Measurements from ENCODE around the gene POP5.

POP5 gene

GRCh38 chr12:120614848-120615247 lies 33.6 kb upstream of the POP5 start:
- no peak for TF ChIP-seq TCF12 (IDR thresholded peaks at IDR 0.05; ENCODE audit: low read depth)
- TF ChIP-seq FOXM1 (IDR thresholded peaks at IDR 0.05; ENCODE audit: borderline replicate concordance, low read depth), result no peak
- TF ChIP-seq YY1 (IDR thresholded peaks at IDR 0.05; ENCODE audit: low read depth), result no peak
- TF ChIP-seq CEBPB (IDR thresholded peaks at IDR 0.05), result no peak
- TF ChIP-seq REST (IDR thresholded peaks at IDR 0.05; ENCODE audit: low read depth), result no peak

GRCh38 chr12:120610560-120610959 lies 29.4 kb upstream of the POP5 start:
- TF ChIP-seq FOXM1 (IDR thresholded peaks at IDR 0.05; ENCODE audit: borderline replicate concordance, low read depth) (no peak), ZBTB7A (IDR thresholded peaks at IDR 0.05; ENCODE audit: low read depth) (no peak), EGR1 (IDR thresholded peaks at IDR 0.05) (no peak), CREB1 (IDR thresholded peaks at IDR 0.05; ENCODE audit: low read depth) (no peak), NFIC (IDR thresholded peaks at IDR 0.05) (no peak), TAF1 (IDR thresholded peaks at IDR 0.05; ENCODE audit: low read depth) (no peak), TCF12 (IDR thresholded peaks at IDR 0.05; ENCODE audit: low read depth) (no peak), YY1 (IDR thresholded peaks at IDR 0.05; ENCODE audit: low read depth) (no peak), RAD21 (IDR thresholded peaks at IDR 0.05; ENCODE audit: low read depth) (no peak), REST (IDR thresholded peaks at IDR 0.05; ENCODE audit: low read depth) (no peak), MAX (IDR thresholded peaks at IDR 0.05) (no peak), EP300 (IDR thresholded peaks at IDR 0.05; ENCODE audit: borderline replicate concordance) (no peak), USF1 (IDR thresholded peaks at IDR 0.05) (no peak)

- TF ChIP-seq YY1 (IDR thresholded peaks at IDR 0.05; ENCODE audit: low read depth) (no peak), EGR1 (IDR thresholded peaks at IDR 0.05) (no peak), CREB1 (IDR thresholded peaks at IDR 0.05; ENCODE audit: low read depth) (no peak), ZBTB7A (IDR thresholded peaks at IDR 0.05; ENCODE audit: low read depth) (no peak), TAF1 (IDR thresholded peaks at IDR 0.05; ENCODE audit: low read depth) (no peak), NFIC (IDR thresholded peaks at IDR 0.05) (no peak), TEAD4 (IDR thresholded peaks at IDR 0.05) (no peak), CEBPB (IDR thresholded peaks at IDR 0.05) (no peak), EP300 (IDR thresholded peaks at IDR 0.05; ENCODE audit: borderline replicate concordance) (no peak), TCF12 (IDR thresholded peaks at IDR 0.05; ENCODE audit: low read depth) (no peak), REST (IDR thresholded peaks at IDR 0.05; ENCODE audit: low read depth) (no peak), MAX (IDR thresholded peaks at IDR 0.05) (no peak), FOXM1 (IDR thresholded peaks at IDR 0.05; ENCODE audit: borderline replicate concordance, low read depth) (no peak), USF1 (IDR thresholded peaks at IDR 0.05) (no peak), RAD21 (IDR thresholded peaks at IDR 0.05; ENCODE audit: low read depth) (no peak)
Observed at GRCh38 chr12:120599672-120600552, 18.7 kb upstream of the POP5 start.
